ENCODE data around the gene TMEFF2.

Gene TMEFF2

GRCh38 chr2:192159208-192159607 is 35.5 kb downstream of the TMEFF2 start:
- TF ChIP-seq CTCF (IDR thresholded peaks at IDR 0.05) (no peak), ZFX (IDR thresholded peaks at IDR 0.05; ENCODE audit: borderline replicate concordance) (no peak)
- no peak overlapping the region for H3K27ac ChIP-seq

- H3K27ac ChIP-seq: no peak overlapping the region
- TF ChIP-seq ZFX (IDR thresholded peaks at IDR 0.05; ENCODE audit: borderline replicate concordance): no peak
- TF ChIP-seq CTCF (IDR thresholded peaks at IDR 0.05): no peak
These were observed 37.0 kb downstream of the TMEFF2 start for GRCh38 chr2:192157776-192158175.

- no peak overlapping the region for H3K27ac ChIP-seq
- TF ChIP-seq ZFX (IDR thresholded peaks at IDR 0.05; ENCODE audit: borderline replicate concordance) (no peak), CTCF (IDR thresholded peaks at IDR 0.05) (no peak)
These were observed 39.1 kb downstream of the TMEFF2 start for GRCh38 chr2:192155511-192156118.

GRCh38 chr2:192153561-192153960 is 41.2 kb downstream of the TMEFF2 start:
- no peak overlapping the region for H3K27ac ChIP-seq
- TF ChIP-seq ZFX (IDR thresholded peaks at IDR 0.05; ENCODE audit: borderline replicate concordance) (no peak), CTCF (IDR thresholded peaks at IDR 0.05) (no peak)

- TF ChIP-seq ZFX (IDR thresholded peaks at IDR 0.05; ENCODE audit: borderline replicate concordance): no peak
- no peak for TF ChIP-seq CTCF (IDR thresholded peaks at IDR 0.05)
- no peak overlapping the region for H3K27ac ChIP-seq
These were observed 42.9 kb downstream of the TMEFF2 start for GRCh38 chr2:192151853-192152252.

GRCh38 chr2:192150166-192150565 is 44.6 kb downstream of the TMEFF2 start:
- TF ChIP-seq ZFX (IDR thresholded peaks at IDR 0.05; ENCODE audit: borderline replicate concordance) (no peak), CTCF (IDR thresholded peaks at IDR 0.05) (no peak)
- no peak overlapping the region for H3K27ac ChIP-seq

- no peak for TF ChIP-seq ZFX (IDR thresholded peaks at IDR 0.05; ENCODE audit: borderline replicate concordance)
- TF ChIP-seq CTCF (IDR thresholded peaks at IDR 0.05): no peak
- H3K27ac ChIP-seq: no peak overlapping the region
These were observed 46.0 kb downstream of the TMEFF2 start for GRCh38 chr2:192148620-192149321.

Data from 22Rv1 (cell line).